Frontal cortex (tissue), 4 donors: ENCODE results near the gene RNF8. TPM values are rescaled to one million over a fixed set of nuclear protein-coding genes. Genes with fewer than 3 reads are reported as not detected.

Experiments
- DNase-seq, 2 donors: peaks; one replicate each; pipeline ENCODE4 v3.0.0; 2012; ENCODE audit warnings: low spot score in 2 of 2
- FAIRE-seq: peaks from 2 replicates; lab custom pipeline; 2012; peaks lifted over from hg19 to GRCh38; lab: Jason Lieb, UNC
- total RNA-seq: library from RNA; depleted of rRNA; stranded (reverse); fragments of >200 nt; gene quantifications from one replicate; pipeline ENCODE4 v1.2.3, GENCODE V29; 2014
- donor health status: control.
- donor health status: control.
- donor health status: control.

The RNF8 gene
- total RNA-seq, 1 donor from 2014 or later, result 24.1 TPM

- FAIRE-seq (no peak), DNase-seq (peak in 1 of 2 donors; percentile 66)
These were observed 972 bp downstream of the RNF8 start for GRCh38 chr6:37354526-37355384.

GRCh38 chr6:37357288-37357687, 3.5 kb downstream of the RNF8 start:
- FAIRE-seq, result no peak

GRCh38 chr6:37357860-37358259, 4.1 kb downstream of the RNF8 start:
- DNase-seq, result no peak

More at GRCh38 chr6:37357288-37357687, 3.5 kb downstream of the RNF8 start:
- no peak for DNase-seq

GRCh38 chr6:37359039-37359438, 5.3 kb downstream of the RNF8 start:
- DNase-seq (no peak), FAIRE-seq (no peak)

More at GRCh38 chr6:37357860-37358259, 4.1 kb downstream of the RNF8 start:
- no peak for FAIRE-seq

- FAIRE-seq (no peak), DNase-seq (no peak)
These were observed 8.5 kb downstream of the RNF8 start for GRCh38 chr6:37362101-37362828.

- FAIRE-seq, result no peak
These were observed 12.0 kb downstream of the RNF8 start for GRCh38 chr6:37365791-37366190.

GRCh38 chr6:37366910-37367309, 13.1 kb downstream of the RNF8 start:
- FAIRE-seq, result no peak
- DNase-seq, result no peak

More at GRCh38 chr6:37365791-37366190, 12.0 kb downstream of the RNF8 start:
- DNase-seq, result peak in 1 of 2 donors; percentile 19

- FAIRE-seq, result no peak
- no peak for DNase-seq
These were observed 15.2 kb downstream of the RNF8 start for GRCh38 chr6:37368961-37369320.

GRCh38 chr6:37369321-37370201, 15.8 kb downstream of the RNF8 start:
- DNase-seq, result no peak
- no peak for FAIRE-seq

GRCh38 chr6:37371154-37372083, 17.6 kb downstream of the RNF8 start:
- no peak for DNase-seq
- FAIRE-seq, result no peak

- FAIRE-seq (no peak), DNase-seq (no peak)
These were observed 18.3 kb downstream of the RNF8 start for GRCh38 chr6:37372116-37372515.

GRCh38 chr6:37373822-37374471, 20.2 kb downstream of the RNF8 start:
- DNase-seq (no peak), FAIRE-seq (no peak)

- FAIRE-seq (no peak), DNase-seq (no peak)
These were observed 21.6 kb downstream of the RNF8 start for GRCh38 chr6:37375376-37375775.

- no peak for DNase-seq
- FAIRE-seq, result no peak
These were observed 22.4 kb downstream of the RNF8 start for GRCh38 chr6:37376078-37376743.

- FAIRE-seq (no peak), DNase-seq (peak in 1 of 2 donors; percentile 37)
These were observed 27.8 kb downstream of the RNF8 start for GRCh38 chr6:37381579-37381978.

GRCh38 chr6:37382994-37383765, 29.4 kb downstream of the RNF8 start:
- FAIRE-seq (no peak), DNase-seq (no peak)

- FAIRE-seq (no peak), DNase-seq (no peak)
These were observed 34.8 kb downstream of the RNF8 start for GRCh38 chr6:37388578-37388977.
